Ureter (tissue), 1 donor: ENCODE results near the gene IPCEF1. TPM values are rescaled to one million over a fixed set of nuclear protein-coding genes. Genes with fewer than 3 reads are reported as not detected.
A peak's percentile ranks its signal among the peaks of the same experiment; 100 is the strongest.

Source experiments
- DNase-seq: peaks from one replicate; pipeline ENCODE4 v3.0.0-alpha.2; 2020; ENCODE audit warnings: low spot score
- total RNA-seq: library from RNA; stranded (reverse); gene quantifications from one replicate; pipeline ENCODE4 v1.2.4, GENCODE V29; 2023
- donor health status: DM: yes; HTN: yes; CAD: no.

Gene IPCEF1
- total RNA-seq, 1 donor from 2014 or later = 3.2 TPM

- no peak for DNase-seq
Measured at GRCh38 chr6:154373971-154374370, 17.4 kb upstream of the IPCEF1 start.

- DNase-seq = no peak
Measured at GRCh38 chr6:154371281-154371680, 14.7 kb upstream of the IPCEF1 start.

- no peak for DNase-seq
Measured at GRCh38 chr6:154370545-154370944, 13.9 kb upstream of the IPCEF1 start.

- DNase-seq = no peak
Measured at GRCh38 chr6:154367839-154368695, 11.5 kb upstream of the IPCEF1 start.

- DNase-seq = no peak
Measured at GRCh38 chr6:154367336-154367735, 10.7 kb upstream of the IPCEF1 start.

- DNase-seq = no peak
Measured at GRCh38 chr6:154363821-154364220, 7.2 kb upstream of the IPCEF1 start.

- no peak for DNase-seq
Measured at GRCh38 chr6:154361476-154361875, 4.9 kb upstream of the IPCEF1 start.

GRCh38 chr6:154360476-154360875 is 3.9 kb upstream of the IPCEF1 start:
- DNase-seq = no peak

GRCh38 chr6:154359679-154360078 is 3.1 kb upstream of the IPCEF1 start:
- no peak for DNase-seq

GRCh38 chr6:154359161-154359574 is 2.6 kb upstream of the IPCEF1 start:
- DNase-seq = no peak

- no peak for DNase-seq
Measured at GRCh38 chr6:154358019-154358545, 1.5 kb upstream of the IPCEF1 start.

GRCh38 chr6:154356113-154356512 is 490 bp downstream of the IPCEF1 start:
- DNase-seq = no peak

- DNase-seq = no peak
Measured at GRCh38 chr6:154354265-154354777, 2.3 kb downstream of the IPCEF1 start.

GRCh38 chr6:154353626-154354025 is 3.0 kb downstream of the IPCEF1 start:
- no peak for DNase-seq

GRCh38 chr6:154352898-154353585 is 3.6 kb downstream of the IPCEF1 start:
- no peak for DNase-seq

GRCh38 chr6:154350293-154350692 is 6.3 kb downstream of the IPCEF1 start:
- no peak for DNase-seq

- no peak for DNase-seq
Measured at GRCh38 chr6:154347981-154348380, 8.6 kb downstream of the IPCEF1 start.

GRCh38 chr6:154345811-154346210 is 10.8 kb downstream of the IPCEF1 start:
- DNase-seq = no peak

GRCh38 chr6:154343473-154344308 is 12.9 kb downstream of the IPCEF1 start:
- DNase-seq = peak; percentile 85

GRCh38 chr6:154341871-154342270 is 14.7 kb downstream of the IPCEF1 start:
- DNase-seq = no peak

GRCh38 chr6:154341336-154341735 is 15.3 kb downstream of the IPCEF1 start:
- DNase-seq = no peak
